IPS DF 19.7 (cell line): Measurements from ENCODE around the gene PSD4.

ENCODE experiments used
- DNase-seq: peaks from one replicate; pipeline ENCODE4 v3.0.0-alpha.2; 2013; ENCODE audit warnings: low read depth, low spot score

The PSD4 gene

GRCh38 chr2:113167962-113168340, 5.8 kb upstream of the PSD4 start:
- no peak for DNase-seq

GRCh38 chr2:113169002-113169530, 4.7 kb upstream of the PSD4 start:
- no peak for DNase-seq

- DNase-seq: no peak
Measured at GRCh38 chr2:113169586-113169985, 4.2 kb upstream of the PSD4 start.

- DNase-seq: no peak
Measured at GRCh38 chr2:113171334-113172075, 2.3 kb upstream of the PSD4 start.

GRCh38 chr2:113172721-113173541, 840 bp upstream of the PSD4 start:
- no peak for DNase-seq

- DNase-seq: no peak
Measured at GRCh38 chr2:113174376-113174750, 592 bp downstream of the PSD4 start.

- DNase-seq: no peak
Measured at GRCh38 chr2:113175042-113175628, 1.4 kb downstream of the PSD4 start.

GRCh38 chr2:113175736-113176695, 2.2 kb downstream of the PSD4 start:
- no peak for DNase-seq

GRCh38 chr2:113176696-113177355, 3.1 kb downstream of the PSD4 start:
- DNase-seq: no peak

- no peak for DNase-seq
Measured at GRCh38 chr2:113178069-113178746, 4.4 kb downstream of the PSD4 start.

GRCh38 chr2:113178891-113179290, 5.1 kb downstream of the PSD4 start:
- DNase-seq: no peak

GRCh38 chr2:113179446-113180045, 5.8 kb downstream of the PSD4 start:
- no peak for DNase-seq

- no peak for DNase-seq
Measured at GRCh38 chr2:113180131-113180946, 6.6 kb downstream of the PSD4 start.

- DNase-seq: no peak
Measured at GRCh38 chr2:113181258-113182051, 7.7 kb downstream of the PSD4 start.

- no peak for DNase-seq
Measured at GRCh38 chr2:113182471-113183260, 8.9 kb downstream of the PSD4 start.

GRCh38 chr2:113183264-113183663, 9.5 kb downstream of the PSD4 start:
- no peak for DNase-seq

GRCh38 chr2:113183703-113184102, 9.9 kb downstream of the PSD4 start:
- no peak for DNase-seq
